AG04449 (cell line): ENCODE results near the gene LY6G6F.
A peak's percentile ranks its signal among the peaks of the same experiment; 100 is the strongest.

ENCODE experiments used
- CTCF ChIA-PET: fragments of 350-600 bp; formaldehyde crosslinking; extraction: SDS; loops from one replicate; lab custom pipeline; 2021; ENCODE audit warnings: antibody characterized with exemption; lab: Yijun Ruan, JAX
- POLR2A ChIA-PET: fragments of 400-600, 350-600 bp; formaldehyde crosslinking; extraction: SDS; loops from one replicate; lab custom pipeline; 2020; ENCODE audit warnings: antibody characterized with exemption, inconsistent platforms; lab: Yijun Ruan, JAX
- DNase-seq: peaks from one replicate; pipeline ENCODE4 v3.0.0-alpha.2; 2010; ENCODE audit warnings: low read depth, low spot score
- H3K4me3 ChIP-seq: 2 replicates; pipeline ENCODE4 v1.5.1; 2011; ENCODE audit warnings: low read depth, mild to moderate bottlenecking, control low read depth, low read length
- TF ChIP-seq, protein P1 (sequence below): IDR thresholded peaks from one replicate; pipeline ENCODE4 v1.5.1; 2011; ENCODE audit warnings: mild to moderate bottlenecking, moderate library complexity, low read length, control low read depth, inconsistent platforms; ENCODE audit not compliant: insufficient read depth; ENCODE audit errors: missing control alignments

Gene LY6G6F

DNA sequence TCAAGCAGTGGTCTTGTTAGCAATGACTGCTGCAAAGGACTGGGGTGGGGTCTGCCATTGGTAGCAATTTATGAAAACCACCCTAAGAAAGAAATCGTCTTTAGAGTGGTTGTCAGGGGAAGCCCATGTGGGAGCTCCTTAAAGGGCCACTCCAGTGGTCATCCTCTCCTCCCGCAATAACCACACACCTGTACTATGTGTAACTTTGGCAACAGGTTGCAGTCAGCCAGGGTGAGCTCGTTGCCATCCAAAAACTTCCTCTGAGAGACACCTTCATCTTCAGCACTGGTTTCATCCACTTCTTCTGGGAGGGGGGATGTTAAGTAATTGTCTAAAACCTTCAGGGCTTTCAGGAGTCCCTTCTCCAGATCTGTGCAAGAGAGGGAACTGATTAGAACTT lies 25.4 kb downstream of the LY6G6F start:
- ChIA-PET POLR2A (interaction anchor here (0.9 kb wide), 1 partner anchor 96 kb away, joined by 6 read pairs; the partner anchor contains the start of gene HSPA1B), CTCF (interaction anchor here (0.6 kb wide), 1 partner anchor 98 kb away, joined by 3 read pairs; no protein-coding TSS in a partner anchor)
- TF ChIP-seq, protein P1, sequence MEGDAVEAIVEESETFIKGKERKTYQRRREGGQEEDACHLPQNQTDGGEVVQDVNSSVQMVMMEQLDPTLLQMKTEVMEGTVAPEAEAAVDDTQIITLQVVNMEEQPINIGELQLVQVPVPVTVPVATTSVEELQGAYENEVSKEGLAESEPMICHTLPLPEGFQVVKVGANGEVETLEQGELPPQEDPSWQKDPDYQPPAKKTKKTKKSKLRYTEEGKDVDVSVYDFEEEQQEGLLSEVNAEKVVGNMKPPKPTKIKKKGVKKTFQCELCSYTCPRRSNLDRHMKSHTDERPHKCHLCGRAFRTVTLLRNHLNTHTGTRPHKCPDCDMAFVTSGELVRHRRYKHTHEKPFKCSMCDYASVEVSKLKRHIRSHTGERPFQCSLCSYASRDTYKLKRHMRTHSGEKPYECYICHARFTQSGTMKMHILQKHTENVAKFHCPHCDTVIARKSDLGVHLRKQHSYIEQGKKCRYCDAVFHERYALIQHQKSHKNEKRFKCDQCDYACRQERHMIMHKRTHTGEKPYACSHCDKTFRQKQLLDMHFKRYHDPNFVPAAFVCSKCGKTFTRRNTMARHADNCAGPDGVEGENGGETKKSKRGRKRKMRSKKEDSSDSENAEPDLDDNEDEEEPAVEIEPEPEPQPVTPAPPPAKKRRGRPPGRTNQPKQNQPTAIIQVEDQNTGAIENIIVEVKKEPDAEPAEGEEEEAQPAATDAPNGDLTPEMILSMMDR, result no peak
- no peak overlapping the region for H3K4me3 ChIP-seq
- DNase-seq, result no peak

DNA sequence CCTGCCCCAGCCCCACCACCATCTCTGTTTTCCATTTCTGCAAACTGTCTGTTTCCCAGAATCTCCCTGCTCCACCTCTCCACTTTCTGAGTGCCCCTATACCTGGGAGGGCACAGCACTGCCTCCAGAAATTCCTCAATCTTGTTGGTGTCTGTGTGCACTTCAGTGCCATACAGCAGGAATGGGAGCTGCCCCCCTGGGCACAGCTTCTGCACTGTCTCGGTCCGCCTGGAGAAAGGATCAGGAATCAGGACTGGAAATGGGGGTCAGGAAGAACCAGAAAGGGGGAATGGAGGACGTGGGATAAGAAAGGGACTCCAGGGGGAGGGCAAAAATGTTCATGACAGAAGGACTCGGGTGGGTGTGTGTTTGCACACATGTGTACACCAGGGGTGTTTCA lies 27.1 kb downstream of the LY6G6F start:
- DNase-seq, result no peak
- POLR2A ChIA-PET, result interaction anchor here (0.6 to 6.0 kb wide), 2 partner anchors 93 to 1538 kb away, joined by 3 to 32 read pairs; partner anchors contain the start of genes HSPA1B and RPS18
- TF ChIP-seq, protein P1, result no peak
- H3K4me3 ChIP-seq, result peak overlapping the region; percentile 95
- CTCF ChIA-PET, result no interaction called here

DNA sequence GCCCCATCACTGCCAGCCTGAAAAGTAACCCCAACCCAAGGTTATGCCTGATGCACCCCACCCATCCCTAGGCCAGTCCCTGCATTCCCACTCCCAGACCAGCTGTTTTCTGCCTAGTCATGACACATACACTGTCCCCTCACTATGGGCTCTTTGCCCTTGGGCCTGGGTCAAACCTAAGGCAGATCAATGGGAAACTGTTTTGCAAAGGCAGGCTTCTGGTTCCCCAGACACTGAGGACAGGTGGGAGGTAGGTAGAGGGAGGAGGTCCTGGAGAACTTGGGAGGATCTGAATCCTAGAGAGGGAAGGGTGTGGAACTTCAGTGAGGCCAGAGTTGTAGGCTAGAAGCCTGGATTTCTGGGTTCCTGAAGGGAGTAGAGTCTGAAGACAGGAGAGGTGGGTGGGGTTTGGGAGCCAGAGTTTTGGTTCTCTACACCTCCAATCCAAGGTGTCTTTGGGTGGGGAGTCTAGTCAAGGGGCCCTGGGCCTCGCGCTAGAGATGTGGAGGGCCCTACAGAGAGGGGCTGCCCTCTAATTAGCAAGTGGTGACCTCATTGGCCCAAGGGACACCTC lies 27.7 kb downstream of the LY6G6F start:
- TF ChIP-seq, protein P1, result no peak
- no peak for DNase-seq
- CTCF ChIA-PET, result interaction anchor here (0.9 to 1.2 kb wide), 2 partner anchors 9 to 57 kb away, joined by 3 read pairs; no protein-coding TSS in a partner anchor
- POLR2A ChIA-PET, result interaction anchor here (0.7 to 6.0 kb wide), 5 partner anchors 28 to 123 kb away, joined by 3 to 32 read pairs (median 4); partner anchors contain the start of genes HSPA1A, HSPA1B and HSPA1L
- peak overlapping the region; percentile 95 for H3K4me3 ChIP-seq

DNA sequence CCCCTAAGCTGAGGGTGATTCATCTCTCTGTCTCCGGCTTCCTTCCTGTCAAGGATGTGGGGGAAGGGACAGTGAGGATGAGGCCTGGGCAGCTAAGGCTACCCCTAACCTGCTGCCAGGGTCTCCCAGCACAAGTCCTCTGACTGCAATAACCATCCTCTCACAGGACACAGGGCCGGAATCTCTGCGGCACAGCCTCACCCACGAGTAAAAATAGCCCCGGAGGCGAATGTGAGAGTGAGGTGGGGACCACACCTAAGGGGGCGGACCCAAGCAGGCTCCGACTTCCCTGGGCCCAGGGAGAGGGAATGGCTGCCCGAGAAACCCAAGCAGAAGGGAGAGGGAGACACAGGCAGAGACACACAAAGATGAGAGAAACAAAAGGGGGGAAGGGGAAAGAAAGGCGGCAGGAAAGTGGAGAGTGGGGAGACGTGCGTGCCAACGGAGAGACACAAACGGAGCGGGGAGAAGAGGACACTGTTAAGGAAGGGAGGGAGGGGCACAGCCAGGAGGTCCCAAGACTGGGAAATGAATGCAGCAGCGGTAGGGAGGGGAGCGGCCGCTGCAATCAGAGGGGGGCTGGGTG lies 28.2 kb downstream of the LY6G6F start:
- DNase-seq, result no peak
- H3K4me3 ChIP-seq, result peak overlapping the region; percentile 95
- TF ChIP-seq, protein P1, result no peak
- CTCF ChIA-PET, result interaction anchor here (0.9 to 1.2 kb wide), 3 partner anchors 10 to 56 kb away, joined by 3 read pairs; no protein-coding TSS in a partner anchor
- POLR2A ChIA-PET, result interaction anchor here (0.7 to 6.0 kb wide), 5 partner anchors 29 to 122 kb away, joined by 3 to 32 read pairs (median 4); partner anchors contain the start of genes HSPA1A, HSPA1B and HSPA1L

DNA sequence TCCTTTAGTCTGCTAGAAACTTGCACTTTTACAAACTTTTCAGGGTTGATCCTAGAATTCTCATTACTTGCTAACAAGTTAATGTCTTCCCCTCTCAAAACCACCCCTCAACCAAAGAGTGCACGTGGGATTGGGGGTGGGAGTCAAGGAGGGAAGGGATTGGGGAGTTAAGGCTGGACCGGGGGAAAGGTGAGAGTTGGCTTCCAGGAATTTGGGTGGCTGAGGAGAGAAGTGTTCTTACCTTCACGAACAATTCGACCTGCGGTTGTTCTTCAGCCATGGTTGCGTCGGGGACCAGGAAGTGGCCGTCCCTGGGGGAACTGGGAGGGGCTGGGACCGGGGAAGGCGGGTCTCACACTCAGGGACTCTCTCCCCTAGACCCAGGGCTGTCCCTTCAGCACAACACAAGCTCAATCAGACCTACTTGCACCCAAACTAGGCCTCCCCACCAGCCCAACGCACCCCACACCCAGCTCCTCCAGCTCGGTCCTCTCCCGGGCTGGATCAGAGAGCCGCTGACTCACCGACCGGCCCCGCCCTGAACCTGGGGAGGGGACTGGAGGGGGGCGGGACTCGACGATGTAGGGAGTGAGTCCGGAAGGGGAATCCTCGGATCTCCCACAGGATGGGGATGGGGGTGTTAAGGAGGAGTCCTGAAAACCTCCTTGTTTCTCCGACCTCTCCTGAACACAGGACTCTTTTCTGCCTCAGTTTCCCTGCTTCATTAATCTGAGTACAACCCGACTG lies 29.5 kb downstream of the LY6G6F start, which contains the start of gene CLIC1:
Gene CLIC1, minus strand, starts transcription at position 510 of the 747 bp plus-strand sequence. Its CDS starts 230 bp downstream, at position 280.
- no peak for DNase-seq
- POLR2A ChIA-PET, result interaction anchor here (0.6 to 6.0 kb wide), 5 partner anchors 34 to 91 kb away, joined by 3 to 32 read pairs (median 3); partner anchors contain the start of genes C6orf47, HSPA1A, HSPA1B and HSPA1L
- peak within 1 kb of the TSS; percentile 95 for H3K4me3 ChIP-seq
- TF ChIP-seq, protein P1, result no peak
- CTCF ChIA-PET, result interaction anchor here (0.8 to 3.3 kb wide), 6 partner anchors 11 to 94 kb away, joined by 3 to 14 read pairs (median 3); no protein-coding TSS in a partner anchor
